HepG2 (cell line): Measurements from ENCODE around the gene KCNAB2.

Source experiments
- JUND ChIP-seq: sonication (generic); formaldehyde crosslinking; IDR thresholded peaks from 2 replicates; pipeline ENCODE4 v1.8.0; 2022; ENCODE audit warnings: mild to moderate bottlenecking, missing genetic modification reagents
- MAX ChIP-seq: IDR thresholded peaks from 2 replicates; pipeline ENCODE4 v1.6.1; 2012; ENCODE audit warnings: inconsistent platforms
- NFYB ChIP-seq: sonication (generic); formaldehyde crosslinking; IDR thresholded peaks from 2 replicates; pipeline ENCODE4 v1.4.0; 2020; ENCODE audit warnings: missing genetic modification reagents
- POLR2AphosphoS5 ChIP-seq: IDR thresholded peaks from 2 replicates; pipeline ENCODE4 v1.6.1; 2012; ENCODE audit warnings: low read depth, low read length
- SP5 ChIP-seq: IDR thresholded peaks from 2 replicates; pipeline ENCODE4 v1.6.1; 2016; ENCODE audit warnings: low read depth, borderline replicate concordance
- ZNF207 ChIP-seq: fragments of 450-650 bp; IDR thresholded peaks from 2 replicates; pipeline ENCODE4 v1.6.1; 2016; ENCODE audit warnings: antibody characterized with exemption, borderline replicate concordance
- ZNF235 ChIP-seq: sonication (generic); formaldehyde crosslinking; IDR thresholded peaks from 2 replicates; pipeline ENCODE4 v1.8.1; 2023; ENCODE audit warnings: mild to moderate bottlenecking, missing genetic modification reagents, borderline replicate concordance
- ZNF430 ChIP-seq: sonication (generic); formaldehyde crosslinking; IDR thresholded peaks from 2 replicates; pipeline ENCODE4 v1.9.0; 2021; ENCODE audit warnings: mild to moderate bottlenecking, missing genetic modification reagents
- ZNF501 ChIP-seq: sonication (generic); formaldehyde crosslinking; IDR thresholded peaks from 2 replicates; pipeline ENCODE4 v1.5.1; 2020; ENCODE audit warnings: mild to moderate bottlenecking, moderate library complexity, missing genetic modification reagents
- ZNF569 ChIP-seq: sonication (generic); formaldehyde crosslinking; IDR thresholded peaks from 2 replicates; pipeline ENCODE4 v1.5.0; 2020; ENCODE audit warnings: mild to moderate bottlenecking, missing genetic modification reagents, moderate library complexity, borderline replicate concordance
- ZNF629 ChIP-seq: sonication (generic); formaldehyde crosslinking; conservative IDR thresholded peaks from 2 replicates; pipeline ENCODE4 v1.5.0; 2020; ENCODE audit warnings: missing genetic modification reagents
- ZNF687 ChIP-seq: sonication (generic); formaldehyde crosslinking; IDR thresholded peaks from 2 replicates; pipeline ENCODE4 v1.5.1; 2020; ENCODE audit warnings: mild to moderate bottlenecking, missing genetic modification reagents, moderate library complexity

GRCh38 chr1:6125366-6125765, 79.7 kb downstream of the KCNAB2 start:
- TF ChIP-seq ZNF207, result no peak
- no peak for TF ChIP-seq SP5 (CRISPR knock-in tag)
- TF ChIP-seq NFYB (CRISPR knock-in tag), result no peak
- no peak for TF ChIP-seq MAX
- TF ChIP-seq ZNF629 (CRISPR knock-in tag), result no peak
- no peak for TF ChIP-seq ZNF235 (CRISPR knock-in tag)
- no peak for TF ChIP-seq POLR2AphosphoS5
- TF ChIP-seq JUND, result no peak
- no peak for TF ChIP-seq ZNF430
- TF ChIP-seq ZNF569 (CRISPR knock-in tag), result no peak
- no peak; the same call in 1 of the 2 replicates for TF ChIP-seq ZNF687
- no peak for TF ChIP-seq ZNF501 (CRISPR knock-in tag)
